ENCODE data around the gene FBXO42. TPM values are rescaled to one million over a fixed set of nuclear protein-coding genes. Genes with fewer than 3 reads are reported as not detected.

Gene FBXO42
- total and polyA plus RNA-seq, 2 of the 13 experiments (the other 11 are each of a cell fraction or from before 2014, with no cell fraction given), result 7.6 to 17.5 TPM

DNA sequence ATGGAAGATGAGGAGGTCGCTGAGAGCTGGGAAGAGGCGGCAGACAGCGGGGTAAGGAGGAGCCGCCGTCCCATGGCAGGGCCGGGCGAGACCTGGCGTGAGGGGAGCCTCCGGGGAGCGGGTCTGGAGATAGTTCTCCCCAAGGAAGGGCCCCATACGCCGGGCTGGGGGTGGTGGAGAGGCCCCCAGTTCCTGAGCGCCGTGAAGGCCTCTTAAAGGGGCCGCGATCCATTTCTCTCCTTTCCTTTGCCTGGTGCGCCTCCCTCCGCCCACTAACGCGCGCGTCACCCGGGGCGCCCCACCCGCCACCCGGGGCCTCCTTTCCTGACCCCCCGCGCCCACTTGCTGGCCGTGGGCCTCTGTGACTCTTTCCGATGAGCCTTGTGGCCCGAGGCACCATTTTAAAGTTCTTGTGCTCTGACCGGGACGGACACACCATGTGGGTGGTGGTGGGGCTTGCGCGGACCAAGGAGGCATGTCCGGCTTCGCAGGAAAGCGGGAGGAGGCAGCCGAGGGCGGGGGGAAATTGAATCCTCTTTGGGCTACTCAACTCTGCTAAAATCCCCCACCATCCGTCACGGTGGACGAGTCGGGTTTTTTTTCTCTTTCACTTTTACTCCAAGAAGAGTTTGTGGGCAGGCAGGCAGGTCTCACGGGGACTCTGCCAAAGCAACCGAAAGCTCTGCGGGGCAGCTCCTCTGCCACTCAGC, 15.1 kb upstream of the FBXO42 start (continued):
- TF ChIP-seq, protein P1, sequence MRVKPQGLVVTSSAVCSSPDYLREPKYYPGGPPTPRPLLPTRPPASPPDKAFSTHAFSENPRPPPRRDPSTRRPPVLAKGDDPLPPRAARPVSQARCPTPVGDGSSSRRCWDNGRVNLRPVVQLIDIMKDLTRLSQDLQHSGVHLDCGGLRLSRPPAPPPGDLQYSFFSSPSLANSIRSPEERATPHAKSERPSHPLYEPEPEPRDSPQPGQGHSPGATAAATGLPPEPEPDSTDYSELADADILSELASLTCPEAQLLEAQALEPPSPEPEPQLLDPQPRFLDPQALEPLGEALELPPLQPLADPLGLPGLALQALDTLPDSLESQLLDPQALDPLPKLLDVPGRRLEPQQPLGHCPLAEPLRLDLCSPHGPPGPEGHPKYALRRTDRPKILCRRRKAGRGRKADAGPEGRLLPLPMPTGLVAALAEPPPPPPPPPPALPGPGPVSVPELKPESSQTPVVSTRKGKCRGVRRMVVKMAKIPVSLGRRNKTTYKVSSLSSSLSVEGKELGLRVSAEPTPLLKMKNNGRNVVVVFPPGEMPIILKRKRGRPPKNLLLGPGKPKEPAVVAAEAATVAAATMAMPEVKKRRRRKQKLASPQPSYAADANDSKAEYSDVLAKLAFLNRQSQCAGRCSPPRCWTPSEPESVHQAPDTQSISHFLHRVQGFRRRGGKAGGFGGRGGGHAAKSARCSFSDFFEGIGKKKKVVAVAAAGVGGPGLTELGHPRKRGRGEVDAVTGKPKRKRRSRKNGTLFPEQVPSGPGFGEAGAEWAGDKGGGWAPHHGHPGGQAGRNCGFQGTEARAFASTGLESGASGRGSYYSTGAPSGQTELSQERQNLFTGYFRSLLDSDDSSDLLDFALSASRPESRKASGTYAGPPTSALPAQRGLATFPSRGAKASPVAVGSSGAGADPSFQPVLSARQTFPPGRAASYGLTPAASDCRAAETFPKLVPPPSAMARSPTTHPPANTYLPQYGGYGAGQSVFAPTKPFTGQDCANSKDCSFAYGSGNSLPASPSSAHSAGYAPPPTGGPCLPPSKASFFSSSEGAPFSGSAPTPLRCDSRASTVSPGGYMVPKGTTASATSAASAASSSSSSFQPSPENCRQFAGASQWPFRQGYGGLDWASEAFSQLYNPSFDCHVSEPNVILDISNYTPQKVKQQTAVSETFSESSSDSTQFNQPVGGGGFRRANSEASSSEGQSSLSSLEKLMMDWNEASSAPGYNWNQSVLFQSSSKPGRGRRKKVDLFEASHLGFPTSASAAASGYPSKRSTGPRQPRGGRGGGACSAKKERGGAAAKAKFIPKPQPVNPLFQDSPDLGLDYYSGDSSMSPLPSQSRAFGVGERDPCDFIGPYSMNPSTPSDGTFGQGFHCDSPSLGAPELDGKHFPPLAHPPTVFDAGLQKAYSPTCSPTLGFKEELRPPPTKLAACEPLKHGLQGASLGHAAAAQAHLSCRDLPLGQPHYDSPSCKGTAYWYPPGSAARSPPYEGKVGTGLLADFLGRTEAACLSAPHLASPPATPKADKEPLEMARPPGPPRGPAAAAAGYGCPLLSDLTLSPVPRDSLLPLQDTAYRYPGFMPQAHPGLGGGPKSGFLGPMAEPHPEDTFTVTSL (CRISPR knock-in tag; IDR thresholded peaks at IDR 0.05; ENCODE audit: borderline replicate concordance), result peak; percentile 50; the same call in 1 of the 2 replicates
- TF ChIP-seq ZSCAN9 (CRISPR knock-in tag; IDR thresholded peaks at IDR 0.05; ENCODE audit: borderline replicate concordance) (peak; percentile 80), ZNF775 (CRISPR knock-in tag; IDR thresholded peaks at IDR 0.05; ENCODE audit: borderline replicate concordance) (no peak), SPEN (CRISPR knock-in tag; IDR thresholded peaks at IDR 0.05; ENCODE audit: low read depth) (peak; percentile 23; the same call in 1 of the 2 replicates), ZNF782 (CRISPR knock-in tag; IDR thresholded peaks at IDR 0.05; ENCODE audit: borderline replicate concordance) (no peak), ZNF317 (CRISPR knock-in tag; IDR thresholded peaks at IDR 0.05) (peak; percentile 67; the same call in 1 of the 2 replicates), TOPORS (CRISPR knock-in tag; IDR thresholded peaks at IDR 0.05) (no peak), DR1 (CRISPR knock-in tag; IDR thresholded peaks at IDR 0.05) (no peak)
- TF ChIP-seq, protein P2, sequence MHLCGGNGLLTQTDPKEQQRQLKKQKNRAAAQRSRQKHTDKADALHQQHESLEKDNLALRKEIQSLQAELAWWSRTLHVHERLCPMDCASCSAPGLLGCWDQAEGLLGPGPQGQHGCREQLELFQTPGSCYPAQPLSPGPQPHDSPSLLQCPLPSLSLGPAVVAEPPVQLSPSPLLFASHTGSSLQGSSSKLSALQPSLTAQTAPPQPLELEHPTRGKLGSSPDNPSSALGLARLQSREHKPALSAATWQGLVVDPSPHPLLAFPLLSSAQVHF (CRISPR knock-in tag; IDR thresholded peaks at IDR 0.05), result no peak
- TF ChIP-seq, protein P3, sequence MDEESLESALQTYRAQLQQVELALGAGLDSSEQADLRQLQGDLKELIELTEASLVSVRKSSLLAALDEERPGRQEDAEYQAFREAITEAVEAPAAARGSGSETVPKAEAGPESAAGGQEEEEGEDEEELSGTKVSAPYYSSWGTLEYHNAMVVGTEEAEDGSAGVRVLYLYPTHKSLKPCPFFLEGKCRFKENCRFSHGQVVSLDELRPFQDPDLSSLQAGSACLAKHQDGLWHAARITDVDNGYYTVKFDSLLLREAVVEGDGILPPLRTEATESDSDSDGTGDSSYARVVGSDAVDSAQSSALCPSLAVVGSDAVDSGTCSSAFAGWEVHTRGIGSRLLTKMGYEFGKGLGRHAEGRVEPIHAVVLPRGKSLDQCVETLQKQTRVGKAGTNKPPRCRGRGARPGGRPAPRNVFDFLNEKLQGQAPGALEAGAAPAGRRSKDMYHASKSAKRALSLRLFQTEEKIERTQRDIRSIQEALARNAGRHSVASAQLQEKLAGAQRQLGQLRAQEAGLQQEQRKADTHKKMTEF (CRISPR knock-in tag; IDR thresholded peaks at IDR 0.05), result peak; percentile 92
- TF ChIP-seq, protein P4, sequence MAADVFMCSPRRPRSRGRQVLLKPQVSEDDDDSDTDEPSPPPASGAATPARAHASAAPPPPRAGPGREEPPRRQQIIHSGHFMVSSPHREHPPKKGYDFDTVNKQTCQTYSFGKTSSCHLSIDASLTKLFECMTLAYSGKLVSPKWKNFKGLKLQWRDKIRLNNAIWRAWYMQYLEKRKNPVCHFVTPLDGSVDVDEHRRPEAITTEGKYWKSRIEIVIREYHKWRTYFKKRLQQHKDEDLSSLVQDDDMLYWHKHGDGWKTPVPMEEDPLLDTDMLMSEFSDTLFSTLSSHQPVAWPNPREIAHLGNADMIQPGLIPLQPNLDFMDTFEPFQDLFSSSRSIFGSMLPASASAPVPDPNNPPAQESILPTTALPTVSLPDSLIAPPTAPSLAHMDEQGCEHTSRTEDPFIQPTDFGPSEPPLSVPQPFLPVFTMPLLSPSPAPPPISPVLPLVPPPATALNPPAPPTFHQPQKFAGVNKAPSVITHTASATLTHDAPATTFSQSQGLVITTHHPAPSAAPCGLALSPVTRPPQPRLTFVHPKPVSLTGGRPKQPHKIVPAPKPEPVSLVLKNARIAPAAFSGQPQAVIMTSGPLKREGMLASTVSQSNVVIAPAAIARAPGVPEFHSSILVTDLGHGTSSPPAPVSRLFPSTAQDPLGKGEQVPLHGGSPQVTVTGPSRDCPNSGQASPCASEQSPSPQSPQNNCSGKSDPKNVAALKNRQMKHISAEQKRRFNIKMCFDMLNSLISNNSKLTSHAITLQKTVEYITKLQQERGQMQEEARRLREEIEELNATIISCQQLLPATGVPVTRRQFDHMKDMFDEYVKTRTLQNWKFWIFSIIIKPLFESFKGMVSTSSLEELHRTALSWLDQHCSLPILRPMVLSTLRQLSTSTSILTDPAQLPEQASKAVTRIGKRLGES (CRISPR knock-in tag; IDR thresholded peaks at IDR 0.05; ENCODE audit: borderline replicate concordance), result 0 out of 2 replicates have a peak, but pooled peaks have one; percentile 70
- TF ChIP-seq, protein P5, sequence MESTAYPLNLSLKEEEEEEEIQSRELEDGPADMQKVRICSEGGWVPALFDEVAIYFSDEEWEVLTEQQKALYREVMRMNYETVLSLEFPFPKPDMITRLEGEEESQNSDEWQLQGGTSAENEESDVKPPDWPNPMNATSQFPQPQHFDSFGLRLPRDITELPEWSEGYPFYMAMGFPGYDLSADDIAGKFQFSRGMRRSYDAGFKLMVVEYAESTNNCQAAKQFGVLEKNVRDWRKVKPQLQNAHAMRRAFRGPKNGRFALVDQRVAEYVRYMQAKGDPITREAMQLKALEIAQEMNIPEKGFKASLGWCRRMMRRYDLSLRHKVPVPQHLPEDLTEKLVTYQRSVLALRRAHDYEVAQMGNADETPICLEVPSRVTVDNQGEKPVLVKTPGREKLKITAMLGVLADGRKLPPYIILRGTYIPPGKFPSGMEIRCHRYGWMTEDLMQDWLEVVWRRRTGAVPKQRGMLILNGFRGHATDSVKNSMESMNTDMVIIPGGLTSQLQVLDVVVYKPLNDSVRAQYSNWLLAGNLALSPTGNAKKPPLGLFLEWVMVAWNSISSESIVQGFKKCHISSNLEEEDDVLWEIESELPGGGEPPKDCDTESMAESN (CRISPR knock-in tag; conservative IDR thresholded peaks at IDR 0.05), result no peak; the same call in 1 of the 2 replicates
- TF ChIP-seq, protein P6, sequence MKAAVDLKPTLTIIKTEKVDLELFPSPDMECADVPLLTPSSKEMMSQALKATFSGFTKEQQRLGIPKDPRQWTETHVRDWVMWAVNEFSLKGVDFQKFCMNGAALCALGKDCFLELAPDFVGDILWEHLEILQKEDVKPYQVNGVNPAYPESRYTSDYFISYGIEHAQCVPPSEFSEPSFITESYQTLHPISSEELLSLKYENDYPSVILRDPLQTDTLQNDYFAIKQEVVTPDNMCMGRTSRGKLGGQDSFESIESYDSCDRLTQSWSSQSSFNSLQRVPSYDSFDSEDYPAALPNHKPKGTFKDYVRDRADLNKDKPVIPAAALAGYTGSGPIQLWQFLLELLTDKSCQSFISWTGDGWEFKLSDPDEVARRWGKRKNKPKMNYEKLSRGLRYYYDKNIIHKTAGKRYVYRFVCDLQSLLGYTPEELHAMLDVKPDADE (CRISPR knock-in tag; IDR thresholded peaks at IDR 0.05), result no peak
